Measurements from ENCODE around the gene TLK1. TPM values are rescaled to one million over a fixed set of nuclear protein-coding genes. Genes with fewer than 3 reads are reported as not detected.

TLK1 gene
- total RNA-seq, 1 donor from 2014 or later: 14.6 TPM

GRCh38 chr2:171025214-171025613 is 135.5 kb downstream of the TLK1 start:
- no peak overlapping the region for H3K9ac ChIP-seq (ENCODE audit: low read depth in 1 of 3, low read length in 3 of 3)
- no peaks in the 10 kb centered on the region for H3K27me3 ChIP-seq (ENCODE audit: control insufficient read depth in 3 of 3, insufficient read depth in 3 of 3, low read length in 3 of 3)
- H3K4me1 ChIP-seq (ENCODE audit: control insufficient read depth in 3 of 3, insufficient read depth in 3 of 3, low read length in 3 of 3): no peaks in the 10 kb centered on the region
- peaks cover 0 to 6% (median 3%) of the 10 kb centered on the region in 3 donors for H3K36me3 ChIP-seq (ENCODE audit: control insufficient read depth in 3 of 3, insufficient read depth in 3 of 3, low read length in 3 of 3)
- H3K4me3 ChIP-seq (ENCODE audit: low read length in 3 of 3): no peak overlapping the region
- H3K9me3 ChIP-seq (ENCODE audit: control insufficient read depth in 3 of 3, low read length in 3 of 3): no peaks in the 10 kb centered on the region
- no peak overlapping the region for H3K27ac ChIP-seq (ENCODE audit: low read depth, low read length)

DNA sequence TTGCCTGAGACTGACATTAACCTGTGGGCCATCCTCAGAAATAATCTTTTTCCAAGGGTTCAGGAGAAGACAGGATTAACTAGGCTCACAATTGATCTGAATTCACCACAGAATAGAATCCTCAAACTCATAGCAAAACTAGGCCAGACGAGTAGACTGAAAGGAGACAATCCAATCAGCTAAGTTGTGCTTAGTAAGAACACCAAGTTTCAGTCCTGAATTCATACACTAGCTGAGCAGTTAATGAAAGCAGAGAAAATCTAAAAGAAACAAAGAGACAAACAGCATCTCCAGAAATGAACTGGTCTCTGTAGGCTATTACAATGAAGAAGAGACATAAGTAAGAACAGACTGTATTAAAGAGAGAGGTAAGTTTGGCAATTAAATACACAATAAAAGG is 142.2 kb downstream of the TLK1 start:
- H3K36me3 ChIP-seq (ENCODE audit: control insufficient read depth in 3 of 3, insufficient read depth in 3 of 3, low read length in 3 of 3): peaks cover 3 to 10% (median 4%) of the 10 kb centered on the region in 3 donors
- H3K9me3 ChIP-seq (ENCODE audit: control insufficient read depth in 3 of 3, low read length in 3 of 3): no peaks in the 10 kb centered on the region
- H3K9ac ChIP-seq (ENCODE audit: low read depth in 1 of 3, low read length in 3 of 3): no peak overlapping the region
- H3K4me3 ChIP-seq (ENCODE audit: low read length in 3 of 3): no peak overlapping the region
- no peaks in the 10 kb centered on the region for H3K4me1 ChIP-seq (ENCODE audit: control insufficient read depth in 3 of 3, insufficient read depth in 3 of 3, low read length in 3 of 3)
- no peak overlapping the region for H3K27ac ChIP-seq (ENCODE audit: low read depth, low read length)
- H3K27me3 ChIP-seq (ENCODE audit: control insufficient read depth in 3 of 3, insufficient read depth in 3 of 3, low read length in 3 of 3): no peaks in the 10 kb centered on the region

DNA sequence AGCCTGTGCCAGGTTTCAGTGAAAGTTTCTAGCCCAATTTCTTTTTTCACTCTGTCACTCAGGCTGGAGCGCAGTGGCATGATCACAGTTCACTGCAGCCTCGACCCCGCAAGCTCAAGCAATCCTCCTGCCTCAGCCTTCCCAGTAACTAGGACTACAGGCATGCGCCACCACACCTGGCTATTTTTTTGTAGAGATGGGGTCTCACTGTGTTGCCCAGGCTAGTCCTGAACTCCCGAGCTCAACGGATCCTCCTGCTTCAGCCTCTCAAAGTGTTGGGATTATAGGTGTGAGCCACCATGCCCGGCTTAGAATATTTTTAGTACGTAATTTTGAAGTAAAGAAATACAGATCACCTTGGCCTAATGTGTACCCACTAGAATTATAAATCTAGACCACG is 144.6 kb downstream of the TLK1 start:
- Histone ChIP-seq H3K9me3 (ENCODE audit: control insufficient read depth in 3 of 3, low read length in 3 of 3) (no peaks in the 10 kb centered on the region), H3K36me3 (ENCODE audit: control insufficient read depth in 3 of 3, insufficient read depth in 3 of 3, low read length in 3 of 3) (peaks cover 0 to 8% (median 4%) of the 10 kb centered on the region in 3 donors), H3K9ac (ENCODE audit: low read depth in 1 of 3, low read length in 3 of 3) (no peak overlapping the region), H3K27me3 (ENCODE audit: control insufficient read depth in 3 of 3, insufficient read depth in 3 of 3, low read length in 3 of 3) (no peaks in the 10 kb centered on the region), H3K4me1 (ENCODE audit: control insufficient read depth in 3 of 3, insufficient read depth in 3 of 3, low read length in 3 of 3) (no peaks in the 10 kb centered on the region), H3K27ac (ENCODE audit: low read depth, low read length) (no peak overlapping the region), H3K4me3 (ENCODE audit: low read length in 3 of 3) (no peak overlapping the region)

DNA sequence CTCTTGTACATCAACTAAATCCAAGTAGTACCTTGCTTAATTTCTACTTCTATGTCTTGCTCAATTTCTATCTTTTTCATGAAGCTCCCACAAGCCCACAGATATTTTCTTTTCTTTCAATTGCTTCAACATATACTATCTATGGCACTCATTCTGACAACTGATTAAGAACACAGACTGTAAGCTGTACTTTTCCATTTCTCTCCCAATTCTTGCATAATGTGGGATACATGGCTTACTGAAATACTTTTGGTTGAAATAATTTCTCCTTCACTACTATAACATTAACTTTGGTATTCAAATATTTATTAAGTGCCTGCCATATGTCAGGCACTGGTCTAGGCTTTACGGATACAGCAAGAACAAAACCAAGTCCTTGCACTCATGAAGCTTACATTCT is 146.8 kb downstream of the TLK1 start:
- Histone ChIP-seq H3K36me3 (ENCODE audit: control insufficient read depth in 3 of 3, insufficient read depth in 3 of 3, low read length in 3 of 3) (peaks cover 0 to 16% (median 4%) of the 10 kb centered on the region in 3 donors), H3K4me1 (ENCODE audit: control insufficient read depth in 3 of 3, insufficient read depth in 3 of 3, low read length in 3 of 3) (no peaks in the 10 kb centered on the region)

DNA sequence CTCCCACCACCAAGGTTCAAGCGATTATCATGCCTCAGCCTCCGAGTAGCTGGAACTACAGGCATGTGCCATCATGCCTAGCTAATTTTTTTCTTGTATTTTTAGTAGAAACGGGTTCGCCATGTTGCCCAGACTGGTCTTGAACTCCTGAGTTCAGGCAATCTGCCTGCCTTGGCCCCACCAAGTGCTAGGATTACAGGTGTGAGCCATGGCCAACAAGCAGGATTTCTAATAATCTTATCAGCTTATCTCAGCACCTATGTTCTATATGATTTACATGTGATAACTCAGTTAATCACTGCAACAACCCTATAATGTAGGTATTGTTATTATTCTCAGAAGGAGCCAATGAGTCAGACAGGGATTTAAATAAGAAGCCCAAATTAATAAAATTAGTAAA is 151.3 kb downstream of the TLK1 start:
- Histone ChIP-seq H3K36me3 (ENCODE audit: control insufficient read depth in 3 of 3, insufficient read depth in 3 of 3, low read length in 3 of 3) (peaks cover 4 to 27% (median 10%) of the 10 kb centered on the region in 3 donors), H3K9ac (ENCODE audit: low read depth in 1 of 3, low read length in 3 of 3) (no peak overlapping the region)

More for the DNA sequence above, 146.8 kb downstream of the TLK1 start:
- H3K27me3 ChIP-seq (ENCODE audit: control insufficient read depth in 3 of 3, insufficient read depth in 3 of 3, low read length in 3 of 3): no peaks in the 10 kb centered on the region
- H3K27ac ChIP-seq (ENCODE audit: low read depth, low read length): no peak overlapping the region
- no peaks in the 10 kb centered on the region for H3K9me3 ChIP-seq (ENCODE audit: control insufficient read depth in 3 of 3, low read length in 3 of 3)
- H3K9ac ChIP-seq (ENCODE audit: low read depth in 1 of 3, low read length in 3 of 3): no peak overlapping the region
- H3K4me3 ChIP-seq (ENCODE audit: low read length in 3 of 3): no peak overlapping the region

DNA sequence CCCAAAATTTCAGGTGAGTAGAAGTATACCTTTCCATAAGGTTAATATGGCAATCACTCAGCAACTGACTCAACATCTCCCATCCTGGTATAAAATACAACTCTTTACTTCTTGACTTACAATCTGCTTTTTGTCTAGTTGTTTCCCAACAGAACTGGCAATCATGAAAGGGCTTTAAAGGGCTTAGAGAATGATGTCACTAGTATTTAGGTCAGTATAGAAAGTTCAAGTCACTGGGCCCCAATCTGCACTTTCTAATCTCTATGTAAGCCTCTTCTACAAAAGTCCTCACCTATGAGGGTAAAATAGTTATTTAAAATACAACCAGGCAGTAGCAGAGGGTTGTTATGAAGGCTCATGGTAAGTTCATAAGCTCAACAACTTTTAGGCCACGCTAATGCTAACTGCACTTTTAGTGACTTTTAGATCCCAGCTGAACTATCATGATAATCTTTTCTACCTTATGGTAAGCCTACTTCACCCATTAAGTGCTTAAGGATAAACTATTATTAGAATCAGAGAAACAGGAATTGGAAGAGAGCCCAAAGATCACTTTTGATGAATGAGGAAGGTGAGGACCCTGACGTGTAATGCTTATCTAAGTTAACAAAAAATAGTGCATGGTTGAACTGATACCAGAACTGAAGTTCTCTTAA is 152.0 kb downstream of the TLK1 start:
- no peaks in the 10 kb centered on the region for H3K27me3 ChIP-seq (ENCODE audit: control insufficient read depth in 3 of 3, insufficient read depth in 3 of 3, low read length in 3 of 3)
- no peak overlapping the region for H3K27ac ChIP-seq (ENCODE audit: low read depth, low read length)
- H3K4me3 ChIP-seq (ENCODE audit: low read length in 3 of 3): no peak overlapping the region
- H3K9me3 ChIP-seq (ENCODE audit: control insufficient read depth in 3 of 3, low read length in 3 of 3): no peaks in the 10 kb centered on the region
- peaks cover 5 to 26% (median 12%) of the 10 kb centered on the region in 3 donors for H3K36me3 ChIP-seq (ENCODE audit: control insufficient read depth in 3 of 3, insufficient read depth in 3 of 3, low read length in 3 of 3)
- no peak overlapping the region for H3K9ac ChIP-seq (ENCODE audit: low read depth in 1 of 3, low read length in 3 of 3)
- no peaks in the 10 kb centered on the region for H3K4me1 ChIP-seq (ENCODE audit: control insufficient read depth in 3 of 3, insufficient read depth in 3 of 3, low read length in 3 of 3)

More for the DNA sequence above, 151.3 kb downstream of the TLK1 start:
- no peak overlapping the region for H3K4me3 ChIP-seq (ENCODE audit: low read length in 3 of 3)
- no peaks in the 10 kb centered on the region for H3K9me3 ChIP-seq (ENCODE audit: control insufficient read depth in 3 of 3, low read length in 3 of 3)
- no peaks in the 10 kb centered on the region for H3K4me1 ChIP-seq (ENCODE audit: control insufficient read depth in 3 of 3, insufficient read depth in 3 of 3, low read length in 3 of 3)
- H3K27me3 ChIP-seq (ENCODE audit: control insufficient read depth in 3 of 3, insufficient read depth in 3 of 3, low read length in 3 of 3): no peaks in the 10 kb centered on the region
- no peak overlapping the region for H3K27ac ChIP-seq (ENCODE audit: low read depth, low read length)

- Histone ChIP-seq H3K27me3 (ENCODE audit: control insufficient read depth in 3 of 3, insufficient read depth in 3 of 3, low read length in 3 of 3) (no peaks in the 10 kb centered on the region), H3K36me3 (ENCODE audit: control insufficient read depth in 3 of 3, insufficient read depth in 3 of 3, low read length in 3 of 3) (peaks cover 8 to 28% (median 15%) of the 10 kb centered on the region in 3 donors), H3K27ac (ENCODE audit: low read depth, low read length) (no peak overlapping the region)
Observed at GRCh38 chr2:171004833-171005232, 155.9 kb downstream of the TLK1 start.

GRCh38 chr2:171004363-171004762 is 156.3 kb downstream of the TLK1 start:
- Histone ChIP-seq H3K4me3 (ENCODE audit: low read length in 3 of 3) (no peak overlapping the region), H3K9ac (ENCODE audit: low read depth in 1 of 3, low read length in 3 of 3) (no peak overlapping the region), H3K36me3 (ENCODE audit: control insufficient read depth in 3 of 3, insufficient read depth in 3 of 3, low read length in 3 of 3) (peaks cover 8 to 28% (median 15%) of the 10 kb centered on the region in 3 donors), H3K4me1 (ENCODE audit: control insufficient read depth in 3 of 3, insufficient read depth in 3 of 3, low read length in 3 of 3) (no peaks in the 10 kb centered on the region), H3K27me3 (ENCODE audit: control insufficient read depth in 3 of 3, insufficient read depth in 3 of 3, low read length in 3 of 3) (no peaks in the 10 kb centered on the region), H3K27ac (ENCODE audit: low read depth, low read length) (no peak overlapping the region), H3K9me3 (ENCODE audit: control insufficient read depth in 3 of 3, low read length in 3 of 3) (no peaks in the 10 kb centered on the region)

More at GRCh38 chr2:171004833-171005232, 155.9 kb downstream of the TLK1 start:
- no peak overlapping the region for H3K9ac ChIP-seq (ENCODE audit: low read depth in 1 of 3, low read length in 3 of 3)
- H3K9me3 ChIP-seq (ENCODE audit: control insufficient read depth in 3 of 3, low read length in 3 of 3): no peaks in the 10 kb centered on the region
- H3K4me3 ChIP-seq (ENCODE audit: low read length in 3 of 3): no peak overlapping the region
- no peaks in the 10 kb centered on the region for H3K4me1 ChIP-seq (ENCODE audit: control insufficient read depth in 3 of 3, insufficient read depth in 3 of 3, low read length in 3 of 3)

DNA sequence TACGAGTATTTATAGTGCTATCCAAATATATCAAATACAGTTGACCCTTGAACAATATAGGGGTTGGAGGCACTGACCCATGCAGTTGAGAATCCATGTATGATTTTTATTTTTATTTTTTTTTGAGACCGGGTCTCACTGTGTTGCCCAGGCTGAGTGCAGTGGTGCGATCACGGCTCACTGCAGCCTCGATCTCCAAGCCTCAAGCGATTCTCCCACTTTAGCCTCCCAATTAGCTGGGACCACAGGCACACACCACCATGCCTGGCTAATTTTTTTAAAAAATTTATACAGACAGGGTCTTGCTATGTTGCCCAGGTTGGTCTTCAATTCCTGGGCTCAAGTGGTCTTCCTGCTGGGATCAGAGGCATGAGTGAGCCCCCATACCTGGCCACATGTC is 161.0 kb downstream of the TLK1 start:
- Histone ChIP-seq H3K9ac (ENCODE audit: low read depth in 1 of 3, low read length in 3 of 3) (no peak overlapping the region), H3K9me3 (ENCODE audit: control insufficient read depth in 3 of 3, low read length in 3 of 3) (no peaks in the 10 kb centered on the region), H3K4me1 (ENCODE audit: control insufficient read depth in 3 of 3, insufficient read depth in 3 of 3, low read length in 3 of 3) (no peaks in the 10 kb centered on the region), H3K4me3 (ENCODE audit: low read length in 3 of 3) (no peak overlapping the region), H3K27me3 (ENCODE audit: control insufficient read depth in 3 of 3, insufficient read depth in 3 of 3, low read length in 3 of 3) (no peaks in the 10 kb centered on the region), H3K36me3 (ENCODE audit: control insufficient read depth in 3 of 3, insufficient read depth in 3 of 3, low read length in 3 of 3) (peaks cover 5 to 19% (median 14%) of the 10 kb centered on the region in 3 donors), H3K27ac (ENCODE audit: low read depth, low read length) (no peak overlapping the region)

GRCh38 chr2:170997893-170998597 is 162.6 kb downstream of the TLK1 start:
- Histone ChIP-seq H3K9ac (ENCODE audit: low read depth in 1 of 3, low read length in 3 of 3) (no peak overlapping the region), H3K4me1 (ENCODE audit: control insufficient read depth in 3 of 3, insufficient read depth in 3 of 3, low read length in 3 of 3) (no peaks in the 10 kb centered on the region), H3K27ac (ENCODE audit: low read depth, low read length) (no peak overlapping the region), H3K9me3 (ENCODE audit: control insufficient read depth in 3 of 3, low read length in 3 of 3) (no peaks in the 10 kb centered on the region), H3K36me3 (ENCODE audit: control insufficient read depth in 3 of 3, insufficient read depth in 3 of 3, low read length in 3 of 3) (peaks cover 6 to 22% (median 18%) of the 10 kb centered on the region in 3 donors), H3K27me3 (ENCODE audit: control insufficient read depth in 3 of 3, insufficient read depth in 3 of 3, low read length in 3 of 3) (no peaks in the 10 kb centered on the region), H3K4me3 (ENCODE audit: low read length in 3 of 3) (no peak overlapping the region)
